SK-N-SH (cell line): ENCODE measurements around the gene CDK4. TPM values are rescaled to one million over a fixed set of nuclear protein-coding genes. Genes with fewer than 3 reads are reported as not detected.

Source experiments
- CTCF ChIA-PET: fragments of 300-600, 350-600 bp; formaldehyde crosslinking; extraction: SDS; loops from one replicate; lab custom pipeline; 2021; lab: Yijun Ruan, JAX
- POLR2A ChIA-PET: fragments of 350-600 bp; sonication (Branson Sonifier 250); formaldehyde crosslinking; extraction: SDS; loops from one replicate; lab custom pipeline; 2020; ENCODE audit warnings: antibody characterized with exemption, inconsistent platforms; lab: Yijun Ruan, JAX
- DNase-seq: peaks from one replicate; pipeline ENCODE4 v3.0.0; 2012
- H2AFZ ChIP-seq: fragments of 200-600 bp; sonication (generic); 2 replicates; pipeline ENCODE4 v1.8.1; 2016; ENCODE audit warnings: antibody characterized with exemption, mild to moderate bottlenecking, low read depth
- H3F3A ChIP-seq: fragments of 200-600 bp; sonication (generic); replicated peaks from 2 replicates; pipeline ENCODE3; 2016; ENCODE audit warnings: antibody characterized with exemption, mild to moderate bottlenecking; ENCODE audit not compliant: insufficient read depth
- H3K27ac ChIP-seq, 2 experiments: fragments of 200-500 bp in 1 of 2; fragments of 200-600 bp in 1 of 2; sonication (Bioruptor generic) in 1 of 2; sonication (generic), shearing (Covaris generic) in 1 of 2; 2 replicates each; pipeline versions ENCODE4 v1.5.1 to v1.6.1; 2014 to 2016; ENCODE audit warnings: low read depth in 2 of 2, inconsistent platforms in 1 of 2, low read length in 1 of 2, mild to moderate bottlenecking in 1 of 2, mixed read lengths in 1 of 2
- H3K27me3 ChIP-seq: fragments of 200-600 bp; sonication (generic), shearing (Covaris generic); 2 replicates; pipeline ENCODE4 v1.6.1; 2016; ENCODE audit warnings: mixed run types; ENCODE audit not compliant: insufficient read depth
- H3K36me3 ChIP-seq, 2 experiments: fragments of 200-500 bp in 1 of 2; fragments of 200-600 bp in 1 of 2; sonication (Bioruptor generic) in 1 of 2; sonication (generic) in 1 of 2; replicated peaks in 1 of 2; 2 replicates each; pipeline versions ENCODE3 to v1.5.1; 2014 to 2016; ENCODE audit warnings: low read length in 1 of 2, mild to moderate bottlenecking in 1 of 2; ENCODE audit not compliant: insufficient read depth in 2 of 2, control insufficient read depth in 1 of 2
- H3K4me1 ChIP-seq, 2 experiments: fragments of 200-500 bp in 1 of 2; fragments of 200-600 bp in 1 of 2; sonication (Bioruptor generic) in 1 of 2; sonication (generic), shearing (Covaris generic) in 1 of 2; 2 replicates each; pipeline versions ENCODE4 v1.5.1 to v1.6.1; 2014 to 2016; ENCODE audit warnings: low read depth in 1 of 2, low read length in 1 of 2, mixed run types in 1 of 2; ENCODE audit not compliant: insufficient read depth in 2 of 2, control insufficient read depth in 1 of 2
- H3K4me2 ChIP-seq: fragments of 200-600 bp; sonication (generic), shearing (Covaris generic); 2 replicates; pipeline ENCODE4 v1.6.1; 2017; ENCODE audit warnings: mixed run types
- H3K4me3 ChIP-seq, 2 experiments: fragments of 200-500 bp in 1 of 2; fragments of 200-600 bp in 1 of 2; sonication (Bioruptor generic) in 1 of 2; sonication (generic), shearing (Covaris generic) in 1 of 2; 2 replicates each; pipeline versions ENCODE4 v1.5.1 to v1.8.1; 2014 to 2016; ENCODE audit warnings: low read depth in 2 of 2, inconsistent platforms in 1 of 2, low read length in 1 of 2, mild to moderate bottlenecking in 1 of 2, mixed read lengths in 1 of 2, moderate library complexity in 1 of 2
- H3K79me2 ChIP-seq: fragments of 200-600 bp; sonication (generic); 2 replicates; pipeline ENCODE4 v1.8.1; 2017; ENCODE audit warnings: mild to moderate bottlenecking; ENCODE audit not compliant: insufficient read depth
- H3K9ac ChIP-seq: fragments of 200-600 bp; sonication (generic); 2 replicates; pipeline ENCODE4 v1.6.1; 2017; ENCODE audit warnings: mixed run types
- H3K9me2 ChIP-seq: fragments of 200-600 bp; sonication (generic); 2 replicates; pipeline ENCODE4 v1.6.1; 2017; ENCODE audit warnings: mixed run types
- H3K9me3 ChIP-seq: fragments of 200-600 bp; sonication (generic); 2 replicates; pipeline ENCODE4 v1.6.1; 2017; ENCODE audit warnings: mixed run types, mild to moderate bottlenecking, moderate library complexity
- H4K20me1 ChIP-seq: fragments of 200-600 bp; sonication (generic); 2 replicates; pipeline ENCODE4 v1.6.1; 2017; ENCODE audit warnings: mild to moderate bottlenecking, mixed run types; ENCODE audit not compliant: insufficient read depth
- CHD2 ChIP-seq: fragments of 150-350 bp; IDR thresholded peaks from 2 replicates; pipeline ENCODE4 v1.6.1; 2018; ENCODE audit warnings: low read length; ENCODE audit not compliant: partially characterized antibody
- EZH2phosphoT487 ChIP-seq: fragments of 200-600 bp; sonication (generic); IDR thresholded peaks from 2 replicates; pipeline ENCODE4 v1.6.1; 2017; ENCODE audit warnings: low read depth, mixed run types, mild to moderate bottlenecking, antibody characterized with exemption, moderate library complexity, borderline replicate concordance
- FOSL2 ChIP-seq: IDR thresholded peaks from 2 replicates; pipeline ENCODE4 v1.4.0; 2012; ENCODE audit warnings: low read depth, mild to moderate bottlenecking, moderate library complexity, borderline replicate concordance
- FOXJ3 ChIP-seq: sonication (generic); formaldehyde crosslinking; IDR thresholded peaks from 2 replicates; pipeline ENCODE4 v1.5.1; 2020; ENCODE audit warnings: mild to moderate bottlenecking, missing genetic modification reagents
- IRF3 ChIP-seq: fragments of 150-350 bp; IDR thresholded peaks from 2 replicates; pipeline ENCODE4 v1.6.1; 2016; ENCODE audit warnings: mild to moderate bottlenecking, low read depth, low read length
- NFIC ChIP-seq: IDR thresholded peaks from 2 replicates; pipeline ENCODE4 v1.4.0; 2012; ENCODE audit warnings: borderline replicate concordance
- PBX3 ChIP-seq: IDR thresholded peaks from 2 replicates; pipeline ENCODE4; 2012
- REST ChIP-seq: IDR thresholded peaks from 2 replicates; pipeline ENCODE4 v1.6.1; 2012; ENCODE audit warnings: mild to moderate bottlenecking, low read depth, low read length, moderate library complexity
- SMC3 ChIP-seq: IDR thresholded peaks from 2 replicates; pipeline ENCODE4 v1.6.1; 2012; ENCODE audit warnings: low read depth, low read length, improper control_type of control experiment
- TAF1 ChIP-seq: IDR thresholded peaks from 2 replicates; pipeline ENCODE4 v1.6.1; 2012; ENCODE audit warnings: low read depth, mild to moderate bottlenecking, low read length, moderate library complexity, borderline replicate concordance
- TCF12 ChIP-seq: IDR thresholded peaks from 2 replicates; pipeline ENCODE4 v1.4.0; 2012
- TEAD4 ChIP-seq: IDR thresholded peaks from 2 replicates; pipeline ENCODE4 v1.4.0; 2012; ENCODE audit warnings: mild to moderate bottlenecking, borderline replicate concordance; ENCODE audit not compliant: insufficient read depth
- USF2 ChIP-seq: fragments of 150-350 bp; IDR thresholded peaks from 2 replicates; pipeline ENCODE4 v1.6.1; 2017; ENCODE audit warnings: antibody characterized with exemption, low read length, low read depth, borderline replicate concordance
- YY1 ChIP-seq: IDR thresholded peaks from 2 replicates; pipeline ENCODE4 v1.4.0; 2012; ENCODE audit warnings: low read depth, mild to moderate bottlenecking
- WGBS: methylation state at CpG from one replicate; pipeline ENCODE4 v1.1.6; 2017; ENCODE audit warnings: low lambda C conversion rate; 5-methylcytosine and 5-hydroxymethylcytosine counted together
- polyA plus RNA-seq, 3 experiments: library from polyadenylated mRNA; depleted of rRNA; stranded (reverse); fragments of >200 nt; gene quantifications; 2 replicates each; pipeline ENCODE4 v1.2.3, GENCODE V29; 2012

The CDK4 gene
- polyA plus RNA-seq, 1 of the 3 experiments (the other 2 are of a cell fraction): 324 TPM

- Histone ChIP-seq H3F3A (peaks cover 11% of the 10 kb centered on the region), H3K27ac (no peak overlapping the region), H3K9ac (no peak overlapping the region), H3K9me2 (no peaks in the 10 kb centered on the region), H4K20me1 (peaks cover 7% of the 10 kb centered on the region), H3K79me2 (no peaks in the 10 kb centered on the region; the same call in 1 of the 2 replicates), H3K4me3 (no peak overlapping the region), H3K4me1 (peaks cover 0 to 22% of the 10 kb centered on the region in 2 experiments; a peak in 1 of 4 replicates), H3K36me3 (peaks cover 3 to 20% of the 10 kb centered on the region in 2 experiments), H3K9me3 (no peaks in the 10 kb centered on the region), H3K27me3 (no peaks in the 10 kb centered on the region; the same call in 1 of the 2 replicates), H3K4me2 (no peak overlapping the region), H2AFZ (no peak overlapping the region)
- no peak for TF ChIP-seq TEAD4
- no peak for TF ChIP-seq FOSL2
- TF ChIP-seq NFIC: no peak
- TF ChIP-seq TAF1: no peak
- no peak for TF ChIP-seq PBX3
- TF ChIP-seq TCF12: no peak
- no peak for TF ChIP-seq USF2
- TF ChIP-seq REST: no peak
- no peak for TF ChIP-seq YY1
- TF ChIP-seq CHD2: no peak
- no peak for TF ChIP-seq FOXJ3 (CRISPR knock-in tag)
- no peak for TF ChIP-seq EZH2phosphoT487
- TF ChIP-seq SMC3: no peak
- no peak for TF ChIP-seq IRF3
- no peak for DNase-seq
- WGBS: 81% methylated on average over 4 of the region's 4 CpGs
- ChIA-PET CTCF (interaction anchor here (1.3 to 1.5 kb wide), 2 partner anchors 22 to 40 kb away, joined by 3 to 4 read pairs; partner anchors contain the start of gene TSFM), POLR2A (no interaction called here)
These were observed 9.4 kb upstream of the CDK4 start for GRCh38 chr12:57761391-57761998.
